BLaER1 (cell line): ENCODE measurements around the gene NAGLU.
"Not testable (repeated sequence)": the region's sequence is repeated elsewhere in the genome, so short reads cannot be mapped to it uniquely, and the experiment has no call there.

Source experiments
- H3K27ac ChIP-seq: shearing (Covaris generic); formaldehyde crosslinking; 2 replicates; pipeline ENCODE4 v1.8.1; 2022
- H3K27me3 ChIP-seq: shearing (Covaris generic); formaldehyde crosslinking; 2 replicates; pipeline ENCODE4 v1.8.1; 2022
- H3K36me3 ChIP-seq: shearing (Covaris generic); formaldehyde crosslinking; 2 replicates; pipeline ENCODE4 v1.8.1; 2022
- H3K4me1 ChIP-seq: shearing (Covaris generic); formaldehyde crosslinking; 2 replicates; pipeline ENCODE4 v1.8.1; 2022
- H3K4me2 ChIP-seq: shearing (Covaris generic); formaldehyde crosslinking; 2 replicates; pipeline ENCODE4 v1.8.1; 2022
- H3K4me3 ChIP-seq: shearing (Covaris generic); formaldehyde crosslinking; 2 replicates; pipeline ENCODE4 v1.8.1; 2022
- H3K9ac ChIP-seq: shearing (Covaris generic); formaldehyde crosslinking; 2 replicates; pipeline ENCODE4 v1.8.1; 2022
- H3K9me3 ChIP-seq: shearing (Covaris generic); formaldehyde crosslinking; 2 replicates; pipeline ENCODE4 v1.8.1; 2022
- H4K20me1 ChIP-seq: shearing (Covaris generic); formaldehyde crosslinking; 2 replicates; pipeline ENCODE4 v1.8.1; 2022
- Cebpa-rat ChIP-seq: shearing (Covaris generic); IDR thresholded peaks from 2 replicates; pipeline ENCODE4 v1.8.1; 2022

NAGLU gene

GRCh38 chr17:42531455-42532354, 4.3 kb upstream of the NAGLU start:
- H3K9ac ChIP-seq = peak overlapping the region; percentile 76
- H3K27ac ChIP-seq = peak overlapping the region; percentile 75
- TF ChIP-seq Cebpa-rat = no peak
- H4K20me1 ChIP-seq = no peaks in the 10 kb centered on the region; the same call in 1 of the 2 replicates
- H3K9me3 ChIP-seq = no peaks in the 10 kb centered on the region
- peak overlapping the region; percentile 67 for H3K4me3 ChIP-seq
- H3K4me2 ChIP-seq = peak overlapping the region; percentile 85
- peaks cover 50% of the 10 kb centered on the region for H3K4me1 ChIP-seq
- no peaks in the 10 kb centered on the region for H3K36me3 ChIP-seq
- no peaks in the 10 kb centered on the region for H3K27me3 ChIP-seq

GRCh38 chr17:42535155-42536047, 640 bp upstream of the NAGLU start:
- peak overlapping the region; percentile 95 for H3K4me2 ChIP-seq
- H3K36me3 ChIP-seq = peaks cover 26% of the 10 kb centered on the region
- no peak for TF ChIP-seq Cebpa-rat
- no peaks in the 10 kb centered on the region for H3K9me3 ChIP-seq
- H3K27me3 ChIP-seq = no peaks in the 10 kb centered on the region
- peak overlapping the region; percentile 87 for H3K9ac ChIP-seq
- peaks cover 51% of the 10 kb centered on the region for H3K4me1 ChIP-seq
- H4K20me1 ChIP-seq = peaks cover 13% of the 10 kb centered on the region
- peak overlapping the region; percentile 89 for H3K4me3 ChIP-seq
- peak overlapping the region; percentile 87 for H3K27ac ChIP-seq

- H4K20me1 ChIP-seq = peaks cover 13% of the 10 kb centered on the region
- no peaks in the 10 kb centered on the region for H3K9me3 ChIP-seq
- H3K27ac ChIP-seq = peak overlapping the region; percentile 87
- H3K9ac ChIP-seq = peak overlapping the region; percentile 87
- H3K4me2 ChIP-seq = peak overlapping the region; percentile 95
- no peak for TF ChIP-seq Cebpa-rat
- H3K4me1 ChIP-seq = peaks cover 39% of the 10 kb centered on the region
- no peaks in the 10 kb centered on the region for H3K27me3 ChIP-seq
- H3K36me3 ChIP-seq = peaks cover 37% of the 10 kb centered on the region
- peak overlapping the region; percentile 89 for H3K4me3 ChIP-seq
Measured at GRCh38 chr17:42536372-42537155, 523 bp downstream of the NAGLU start.

GRCh38 chr17:42537156-42537805, 1.2 kb downstream of the NAGLU start:
- H3K9me3 ChIP-seq = no peaks in the 10 kb centered on the region
- H3K4me3 ChIP-seq = peak overlapping the region; percentile 89
- no peak for TF ChIP-seq Cebpa-rat
- peak overlapping the region; percentile 87 for H3K9ac ChIP-seq
- peak overlapping the region; percentile 87 for H3K27ac ChIP-seq
- peak overlapping the region; percentile 95 for H3K4me2 ChIP-seq
- H3K4me1 ChIP-seq = peaks cover 36% of the 10 kb centered on the region
- H3K27me3 ChIP-seq = no peaks in the 10 kb centered on the region
- H4K20me1 ChIP-seq = peaks cover 13% of the 10 kb centered on the region
- peaks cover 40% of the 10 kb centered on the region for H3K36me3 ChIP-seq

- H3K4me3 ChIP-seq = no peak overlapping the region
- no peak overlapping the region for H3K9ac ChIP-seq
- no peaks in the 10 kb centered on the region for H3K27me3 ChIP-seq
- peaks cover 31% of the 10 kb centered on the region for H3K4me1 ChIP-seq
- TF ChIP-seq Cebpa-rat = no peak
- no peaks in the 10 kb centered on the region for H3K9me3 ChIP-seq
- peaks cover 47% of the 10 kb centered on the region for H3K36me3 ChIP-seq
- H3K4me2 ChIP-seq = peak overlapping the region; percentile 95
- H4K20me1 ChIP-seq = peaks cover 13% of the 10 kb centered on the region
- no peak overlapping the region for H3K27ac ChIP-seq
Measured at GRCh38 chr17:42537826-42538451, 1.9 kb downstream of the NAGLU start.

- Histone ChIP-seq H3K27ac (no peak overlapping the region), H3K9ac (no peak overlapping the region)
Measured at GRCh38 chr17:42538482-42538881, 2.4 kb downstream of the NAGLU start.

GRCh38 chr17:42540558-42540957, 4.5 kb downstream of the NAGLU start:
- not testable (repeated sequence) for H3K4me2 ChIP-seq, H3K27me3 ChIP-seq
- peaks cover 18% of the 10 kb centered on the region for H3K4me1 ChIP-seq

More at GRCh38 chr17:42538482-42538881, 2.4 kb downstream of the NAGLU start:
- peaks cover 52% of the 10 kb centered on the region for H3K36me3 ChIP-seq
- no peak overlapping the region for H3K4me2 ChIP-seq
- no peaks in the 10 kb centered on the region for H3K27me3 ChIP-seq
- peaks cover 13% of the 10 kb centered on the region for H4K20me1 ChIP-seq
- no peak overlapping the region for H3K4me3 ChIP-seq
- TF ChIP-seq Cebpa-rat = no peak
- peaks cover 26% of the 10 kb centered on the region for H3K4me1 ChIP-seq
- H3K9me3 ChIP-seq = no peaks in the 10 kb centered on the region

GRCh38 chr17:42541041-42541833, 5.2 kb downstream of the NAGLU start:
- H3K27ac ChIP-seq = no peak overlapping the region
- H3K4me3 ChIP-seq = no peak overlapping the region
- no peaks in the 10 kb centered on the region for H3K27me3 ChIP-seq
- peaks cover 22% of the 10 kb centered on the region for H4K20me1 ChIP-seq
- H3K36me3 ChIP-seq = peaks cover 68% of the 10 kb centered on the region
- H3K9ac ChIP-seq = no peak overlapping the region
- no peaks in the 10 kb centered on the region for H3K9me3 ChIP-seq
- TF ChIP-seq Cebpa-rat = no peak
- peaks cover 15% of the 10 kb centered on the region for H3K4me1 ChIP-seq
- no peak overlapping the region for H3K4me2 ChIP-seq

More at GRCh38 chr17:42540558-42540957, 4.5 kb downstream of the NAGLU start:
- H4K20me1 ChIP-seq = peaks cover 22% of the 10 kb centered on the region
- H3K36me3 ChIP-seq = peaks cover 68% of the 10 kb centered on the region
- not testable (repeated sequence) for H3K9me3 ChIP-seq, H3K4me3 ChIP-seq, H3K27ac ChIP-seq, H3K9ac ChIP-seq
